MCF 10A (cell line): ENCODE measurements around the gene VPS13C. TPM values are rescaled to one million over a fixed set of nuclear protein-coding genes. Genes with fewer than 3 reads are reported as not detected.
A peak's percentile ranks its signal among the peaks of the same experiment; 100 is the strongest.

Experiments used
- BruUV-seq: library from RNA; stranded (reverse); fragments of 400-500 nt; replicated peaks from 2 replicates; lab custom pipeline; 2021; lab: Mats Ljungman, UMichigan
- CTCF ChIA-PET: fragments of 300-600 bp; sonication (Branson Sonifier 250); formaldehyde crosslinking; extraction: SDS; loops from one replicate; lab custom pipeline; 2021; ENCODE audit warnings: antibody characterized with exemption, inconsistent platforms; lab: Yijun Ruan, JAX
- POLR2A ChIA-PET: fragments of 300-600, 350-650 bp; sonication (Branson Sonifier 250); formaldehyde crosslinking; extraction: SDS; loops from one replicate; lab custom pipeline; 2020; ENCODE audit warnings: antibody characterized with exemption, inconsistent platforms; lab: Yijun Ruan, JAX
- DNase-seq: peaks from one replicate; pipeline ENCODE4 v3.0.0-alpha.2; 2018; ENCODE audit not compliant: unreplicated experiment
- H3K27ac Mint-ChIP-seq: one replicate; pipeline ENCODE4 v1.8.0; 2022; ENCODE audit warnings: mild to moderate bottlenecking, low read depth, mixed read lengths; ENCODE audit not compliant: unreplicated experiment
- H3K27me3 Mint-ChIP-seq: one replicate; pipeline ENCODE4 v1.8.0; 2022; ENCODE audit warnings: mixed read lengths; ENCODE audit not compliant: insufficient read depth, unreplicated experiment
- H3K36me3 Mint-ChIP-seq: one replicate; pipeline ENCODE4 v1.8.0; 2022; ENCODE audit warnings: mild to moderate bottlenecking, moderate library complexity, mixed read lengths; ENCODE audit not compliant: insufficient read depth, unreplicated experiment
- H3K4me1 Mint-ChIP-seq: one replicate; pipeline ENCODE4 v1.8.0; 2022; ENCODE audit warnings: mixed read lengths; ENCODE audit not compliant: insufficient read depth, unreplicated experiment
- H3K4me3 Mint-ChIP-seq: one replicate; pipeline ENCODE4 v1.8.0; 2022; ENCODE audit warnings: mild to moderate bottlenecking, moderate library complexity, mixed read lengths; ENCODE audit not compliant: unreplicated experiment
- H3K9me3 Mint-ChIP-seq: one replicate; pipeline ENCODE4 v1.8.0; 2022; ENCODE audit warnings: mixed read lengths; ENCODE audit not compliant: unreplicated experiment
- CTCF ChIP-seq: fragments of 200-600 bp; IDR thresholded peaks from one replicate; pipeline ENCODE4 v1.8.0; 2022; ENCODE audit warnings: antibody characterized with exemption, mild to moderate bottlenecking; ENCODE audit not compliant: unreplicated experiment
- intact Hi-C: fragments of 100-400 bp; cut with micrococcal nuclease; formaldehyde crosslinking; loops from 2 replicates; pipeline ENCODE4 v1.14.1; 2022
- total RNA-seq: library from RNA; stranded (reverse); gene quantifications from 2 replicates; pipeline ENCODE4 v1.2.3, GENCODE V29; 2022

The VPS13C gene
- total RNA-seq, 1 experiment from 2014 or later, result 47.4 TPM

GRCh38 chr15:61906961-61907752 is 153.1 kb downstream of the VPS13C start:
- POLR2A ChIA-PET, result interaction anchor here (0.6 to 1.6 kb wide), 5 partner anchors 14 to 400 kb away, joined by 3 to 4 read pairs (median 4); partner anchors contain the start of gene VPS13C
- H3K4me1 Mint-ChIP-seq, result peaks cover 8% of the 10 kb centered on the region

DNA sequence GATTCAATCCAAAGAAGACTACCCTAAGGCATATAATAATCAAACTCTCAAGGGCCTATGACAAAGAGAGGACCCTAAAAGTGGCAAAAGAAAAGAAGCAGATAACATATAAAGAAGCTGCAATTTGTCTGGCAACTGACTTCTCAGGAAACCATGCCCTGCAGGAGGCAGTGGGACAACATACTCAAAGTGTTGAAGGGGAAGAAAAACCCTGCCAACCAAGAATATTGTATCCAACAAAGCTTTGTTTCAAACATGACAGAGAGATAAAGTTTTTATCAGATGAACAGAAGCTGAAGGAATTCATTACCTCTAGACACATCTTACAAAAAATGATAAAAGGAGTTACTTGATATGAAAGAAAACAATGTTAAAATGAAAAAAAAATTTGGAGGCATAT is 167.1 kb downstream of the VPS13C start:
- Mint-ChIP-seq H3K9me3 (peaks cover 16% of the 10 kb centered on the region), H3K27ac (no peak overlapping the region), H3K27me3 (no peaks in the 10 kb centered on the region), H3K4me3 (no peak overlapping the region), H3K36me3 (peaks cover 22% of the 10 kb centered on the region), H3K4me1 (peaks cover 8% of the 10 kb centered on the region)
- ChIA-PET CTCF (interaction anchor here (0.7 kb wide), 1 partner anchor 56 kb away, joined by 3 read pairs; no protein-coding TSS in a partner anchor), POLR2A (interaction anchor here (1.3 kb wide), 1 partner anchor 13 kb away, joined by 3 read pairs; no protein-coding TSS in a partner anchor)
- BruUV-seq, result no TSS peak
- no peak for TF ChIP-seq CTCF
- no peak for DNase-seq
- intact Hi-C loops, result no loop called here

More at GRCh38 chr15:61906961-61907752, 153.1 kb downstream of the VPS13C start:
- intact Hi-C loops, result no loop called here
- H3K36me3 Mint-ChIP-seq, result peaks cover 40% of the 10 kb centered on the region
- no peak for TF ChIP-seq CTCF
- no peaks in the 10 kb centered on the region for H3K27me3 Mint-ChIP-seq
- peak overlapping the region; percentile 46 for H3K27ac Mint-ChIP-seq
- CTCF ChIA-PET, result interaction anchor here (0.6 to 3.4 kb wide), 3 partner anchors 61 to 400 kb away, joined by 3 to 10 read pairs (median 3); no protein-coding TSS in a partner anchor
- no peak overlapping the region for H3K4me3 Mint-ChIP-seq
- peak; percentile 11 for DNase-seq
- H3K9me3 Mint-ChIP-seq, result no peaks in the 10 kb centered on the region
- BruUV-seq, result no TSS peak

GRCh38 chr15:61892140-61892539 is 168.1 kb downstream of the VPS13C start:
- CTCF ChIA-PET, result interaction anchor here (0.6 kb wide), 2 partner anchors 168 to 268 kb away, joined by 3 to 4 read pairs; no protein-coding TSS in a partner anchor
- intact Hi-C loops, result no loop called here
- no TSS peak for BruUV-seq
- peaks cover 22% of the 10 kb centered on the region for H3K36me3 Mint-ChIP-seq
- H3K4me1 Mint-ChIP-seq, result peaks cover 8% of the 10 kb centered on the region
- H3K27ac Mint-ChIP-seq, result no peak overlapping the region
- H3K4me3 Mint-ChIP-seq, result no peak overlapping the region
- TF ChIP-seq CTCF, result no peak
- H3K27me3 Mint-ChIP-seq, result no peaks in the 10 kb centered on the region
- H3K9me3 Mint-ChIP-seq, result peaks cover 12% of the 10 kb centered on the region
- POLR2A ChIA-PET, result interaction anchor here (1.3 kb wide), 1 partner anchor 14 kb away, joined by 3 read pairs; no protein-coding TSS in a partner anchor
- no peak for DNase-seq

DNA sequence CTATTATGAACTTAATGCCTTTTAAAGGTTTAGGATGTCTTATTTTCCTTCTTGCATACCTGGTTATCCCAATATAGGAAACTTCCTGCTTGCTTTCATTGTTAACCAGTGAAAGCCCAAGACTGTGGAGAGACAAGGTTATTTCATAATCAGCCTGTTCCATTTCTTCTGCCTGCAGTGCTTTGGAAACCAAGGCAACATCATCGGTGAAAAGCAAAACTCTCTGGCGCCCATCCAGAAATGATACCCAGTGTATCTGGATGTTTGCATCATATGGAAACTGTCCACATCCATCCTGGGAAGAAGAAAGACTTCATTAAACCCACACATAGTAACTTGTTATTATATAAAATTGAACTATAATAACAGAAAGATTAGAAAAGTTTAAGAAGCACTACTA is 170.1 kb downstream of the VPS13C start:
- intact Hi-C loops, result no loop called here
- Mint-ChIP-seq H3K27ac (no peak overlapping the region), H3K27me3 (no peaks in the 10 kb centered on the region), H3K4me3 (no peak overlapping the region), H3K4me1 (peaks cover 8% of the 10 kb centered on the region), H3K9me3 (peaks cover under 1% of the 10 kb centered on the region), H3K36me3 (peaks cover 20% of the 10 kb centered on the region)
- no peak for TF ChIP-seq CTCF
- no TSS peak for BruUV-seq
- ChIA-PET POLR2A (interaction anchor here (1.1 kb wide), 2 partner anchors 12 to 19 kb away, joined by 3 to 5 read pairs; no protein-coding TSS in a partner anchor), CTCF (no interaction called here)
- DNase-seq, result peak; percentile 46
